Loucy (cell line): ENCODE results near the gene TTC39C.

Experiments
- H2AFZ ChIP-seq: fragments of 200-600 bp; sonication (generic); 2 replicates; pipeline ENCODE4 v1.6.0; 2016; ENCODE audit warnings: antibody characterized with exemption, mild to moderate bottlenecking, low read length, moderate library complexity
- H3F3A ChIP-seq: fragments of 200-600 bp; 2 replicates; pipeline ENCODE4 v1.6.0; 2016; ENCODE audit warnings: antibody characterized with exemption, low read depth, mild to moderate bottlenecking
- H3K27me3 ChIP-seq: fragments of 200-600 bp; sonication (generic); 2 replicates; pipeline ENCODE4 v1.6.1; 2014; ENCODE audit warnings: low read length, mild to moderate bottlenecking; ENCODE audit not compliant: insufficient read depth, poor library complexity, severe bottlenecking
- H3K36me3 ChIP-seq: fragments of 200-600 bp; sonication (generic); 2 replicates; pipeline ENCODE4 v1.6.1; 2016; ENCODE audit warnings: low read length; ENCODE audit not compliant: insufficient read depth
- H3K4me1 ChIP-seq: fragments of 200-600 bp; sonication (generic); 2 replicates; pipeline ENCODE4 v1.5.1; 2014; ENCODE audit warnings: low read length, mild to moderate bottlenecking; ENCODE audit not compliant: insufficient read depth, poor library complexity, severe bottlenecking
- H3K4me2 ChIP-seq: fragments of 200-600 bp; sonication (generic); 2 replicates; pipeline ENCODE4 v1.6.0; 2014; ENCODE audit warnings: antibody characterized with exemption, low read length, low read depth, mild to moderate bottlenecking; ENCODE audit not compliant: poor library complexity, severe bottlenecking
- H3K4me3 ChIP-seq: fragments of 200-600 bp; sonication (generic); 2 replicates; pipeline ENCODE4 v1.5.1; 2014; ENCODE audit warnings: low read length, mild to moderate bottlenecking, mixed read lengths; ENCODE audit not compliant: poor library complexity, severe bottlenecking
- H3K79me2 ChIP-seq: fragments of 200-600 bp; sonication (generic); 2 replicates; pipeline ENCODE4 v1.6.1; 2014; ENCODE audit warnings: low read length; ENCODE audit not compliant: insufficient read depth
- H3K9ac ChIP-seq: fragments of 200-600 bp; sonication (generic); 2 replicates; pipeline ENCODE4 v1.6.0; 2014; ENCODE audit warnings: mild to moderate bottlenecking, low read depth, low read length, moderate library complexity; ENCODE audit not compliant: poor library complexity, severe bottlenecking
- H3K9me2 ChIP-seq: fragments of 200-600 bp; sonication (generic); replicated peaks from 2 replicates; pipeline ENCODE4 v1.6.1; 2016; ENCODE audit warnings: low read depth, low read length, mixed read lengths
- H3K9me3 ChIP-seq: fragments of 200-600 bp; sonication (generic); 2 replicates; pipeline ENCODE4 v1.6.1; 2014; ENCODE audit warnings: mild to moderate bottlenecking, antibody characterized with exemption, low read length, low read depth; ENCODE audit not compliant: insufficient read depth
- H4K20me1 ChIP-seq: fragments of 200-600 bp; sonication (generic); 2 replicates; pipeline ENCODE4 v1.6.0; 2014; ENCODE audit warnings: antibody characterized with exemption, low read length, mild to moderate bottlenecking; ENCODE audit not compliant: insufficient read depth, poor library complexity, severe bottlenecking
- CTCF ChIP-seq: fragments of 200-600 bp; sonication (generic); conservative IDR thresholded peaks from 2 replicates; pipeline ENCODE4 v1.5.1; 2014; ENCODE audit warnings: mild to moderate bottlenecking, antibody characterized with exemption, low read length
- EZH2phosphoT487 ChIP-seq: fragments of 200-600 bp; IDR thresholded peaks from 2 replicates; pipeline ENCODE4 v1.6.1; 2018; ENCODE audit warnings: antibody characterized with exemption, mild to moderate bottlenecking, moderate library complexity, borderline replicate concordance

TTC39C gene

GRCh38 chr18:23998820-23999219, 15.7 kb upstream of the TTC39C start:
- Histone ChIP-seq H3K4me1 (no peaks in the 10 kb centered on the region), H4K20me1 (no peaks in the 10 kb centered on the region), H3K4me2 (no peak overlapping the region), H3K9me2 (no peaks in the 10 kb centered on the region), H2AFZ (no peak overlapping the region), H3K36me3 (no peaks in the 10 kb centered on the region), H3F3A (no peaks in the 10 kb centered on the region), H3K9ac (no peak overlapping the region), H3K79me2 (no peaks in the 10 kb centered on the region), H3K9me3 (no peaks in the 10 kb centered on the region), H3K4me3 (no peak overlapping the region), H3K27me3 (no peaks in the 10 kb centered on the region)
- TF ChIP-seq EZH2phosphoT487, result no peak
- no peak for TF ChIP-seq CTCF

- no peak overlapping the region for H3K9ac ChIP-seq
- no peaks in the 10 kb centered on the region for H3K4me1 ChIP-seq
- no peaks in the 10 kb centered on the region for H3K79me2 ChIP-seq
- no peaks in the 10 kb centered on the region for H3K27me3 ChIP-seq
- no peaks in the 10 kb centered on the region for H4K20me1 ChIP-seq
- no peak overlapping the region for H3K4me2 ChIP-seq
- no peaks in the 10 kb centered on the region for H3F3A ChIP-seq
- no peaks in the 10 kb centered on the region for H3K9me3 ChIP-seq
- H3K9me2 ChIP-seq, result no peaks in the 10 kb centered on the region
- H2AFZ ChIP-seq, result no peak overlapping the region; the same call in 1 of the 2 replicates
- TF ChIP-seq EZH2phosphoT487 (no peak), CTCF (no peak)
- H3K36me3 ChIP-seq, result no peaks in the 10 kb centered on the region
- H3K4me3 ChIP-seq, result no peak overlapping the region
Measured at GRCh38 chr18:24000613-24001490, 13.7 kb upstream of the TTC39C start.

- H3K36me3 ChIP-seq, result no peaks in the 10 kb centered on the region
- TF ChIP-seq CTCF (peak; percentile 29), EZH2phosphoT487 (no peak)
- H3K4me1 ChIP-seq, result no peaks in the 10 kb centered on the region
- H3K9me2 ChIP-seq, result no peaks in the 10 kb centered on the region
- H3K27me3 ChIP-seq, result no peaks in the 10 kb centered on the region
- H3F3A ChIP-seq, result no peaks in the 10 kb centered on the region
- H3K9me3 ChIP-seq, result no peaks in the 10 kb centered on the region
- no peak overlapping the region for H3K9ac ChIP-seq
- H3K79me2 ChIP-seq, result no peaks in the 10 kb centered on the region
- H4K20me1 ChIP-seq, result no peaks in the 10 kb centered on the region
- H2AFZ ChIP-seq, result no peak overlapping the region
- no peak overlapping the region for H3K4me2 ChIP-seq
- no peak overlapping the region for H3K4me3 ChIP-seq
Measured at GRCh38 chr18:24002479-24002878, 12.1 kb upstream of the TTC39C start.
